Colonic mucosa (tissue), 4 donors: ENCODE results near the gene CSTB. TPM values are rescaled to one million over a fixed set of nuclear protein-coding genes. Genes with fewer than 3 reads are reported as not detected.

Source experiments
- DNase-seq: peaks from one replicate; pipeline ENCODE4 v3.0.0-alpha.2; 2020
- H3K27ac ChIP-seq: fragments of 200-600 bp; one replicate; pipeline ENCODE4 v1.8.0; 2021
- H3K27me3 ChIP-seq: fragments of 200-600 bp; one replicate; pipeline ENCODE4 v1.8.0; 2021
- H3K36me3 ChIP-seq: fragments of 200-600 bp; one replicate; pipeline ENCODE4 v1.8.0; 2021
- H3K4me1 ChIP-seq: fragments of 200-600 bp; one replicate; pipeline ENCODE4 v1.8.0; 2021; ENCODE audit warnings: mild to moderate bottlenecking
- H3K4me3 ChIP-seq: fragments of 200-600 bp; one replicate; pipeline ENCODE4 v1.8.0; 2021
- H3K9ac ChIP-seq, 2 donors: one replicate each; pipeline ENCODE4 v1.7.0; 2013; ENCODE audit warnings: control low read depth in 2 of 2, low read depth in 2 of 2, low read length in 2 of 2
- H3K9me3 ChIP-seq: fragments of 200-600 bp; one replicate; pipeline ENCODE4 v1.8.0; 2021
- CTCF ChIP-seq: fragments of 200-600 bp; IDR thresholded peaks from one replicate; pipeline ENCODE4 v1.8.0; 2022; ENCODE audit warnings: antibody characterized with exemption, mild to moderate bottlenecking
- intact Hi-C: fragments of 100-400 bp; cut with DNase I; formaldehyde crosslinking; loops from one replicate; pipeline ENCODE4 v1.14.1; 2022
- total RNA-seq, 2 donors: library from RNA; stranded (reverse); fragmentation: NEBNext Ultra II Directional in 1 of 2; extraction: Animal tissue kit (Norgen Biotek cat#: 25700) in 1 of 2; gene quantifications; one replicate each; pipeline ENCODE4 v1.2.1, GENCODE V29; 2021
- donor health status: healthy.
- donor health status: DM: no; HTN: no; CAD: no.
- donor health status: DM: no; HTN: no; CAD: no.

The CSTB gene
- total RNA-seq, 2 donors from 2014 or later = 67.5 to 86.6 TPM

GRCh38 chr21:43752758-43753438, 23.2 kb downstream of the CSTB start:
- intact Hi-C loops = no loop called here

GRCh38 chr21:43751955-43752591, 24.0 kb downstream of the CSTB start:
- Histone ChIP-seq H3K27ac (no peak overlapping the region), H3K9ac (no peak overlapping the region), H3K4me1 (no peaks in the 10 kb centered on the region), H3K9me3 (no peaks in the 10 kb centered on the region), H3K4me3 (no peak overlapping the region), H3K36me3 (peaks cover 24% of the 10 kb centered on the region), H3K27me3 (no peaks in the 10 kb centered on the region)
- no peak for DNase-seq
- intact Hi-C loops = no loop called here
- no peak for TF ChIP-seq CTCF

More at GRCh38 chr21:43752758-43753438, 23.2 kb downstream of the CSTB start:
- Histone ChIP-seq H3K4me3 (no peak overlapping the region), H3K9me3 (no peaks in the 10 kb centered on the region), H3K27ac (no peak overlapping the region), H3K36me3 (peaks cover 26% of the 10 kb centered on the region), H3K4me1 (no peaks in the 10 kb centered on the region), H3K9ac (no peak overlapping the region), H3K27me3 (no peaks in the 10 kb centered on the region)
- no peak for TF ChIP-seq CTCF
- no peak for DNase-seq

GRCh38 chr21:43750339-43751033, 25.6 kb downstream of the CSTB start:
- H3K4me1 ChIP-seq = no peaks in the 10 kb centered on the region
- H3K4me3 ChIP-seq = no peak overlapping the region
- H3K27ac ChIP-seq = no peak overlapping the region
- H3K9ac ChIP-seq = no peak overlapping the region
- H3K36me3 ChIP-seq = peaks cover 10% of the 10 kb centered on the region
- no peak for TF ChIP-seq CTCF
- intact Hi-C loops = no loop called here
- H3K9me3 ChIP-seq = no peaks in the 10 kb centered on the region
- no peaks in the 10 kb centered on the region for H3K27me3 ChIP-seq
- no peak for DNase-seq

GRCh38 chr21:43749651-43750262, 26.4 kb downstream of the CSTB start:
- intact Hi-C loops = no loop called here
- H3K9ac ChIP-seq = no peak overlapping the region
- TF ChIP-seq CTCF = no peak

GRCh38 chr21:43748622-43749021, 27.5 kb downstream of the CSTB start:
- Histone ChIP-seq H3K9me3 (no peaks in the 10 kb centered on the region), H3K36me3 (peaks cover 4% of the 10 kb centered on the region), H3K4me3 (no peak overlapping the region), H3K9ac (no peak overlapping the region), H3K27ac (no peak overlapping the region), H3K27me3 (no peaks in the 10 kb centered on the region), H3K4me1 (no peaks in the 10 kb centered on the region)
- no peak for DNase-seq
- intact Hi-C loops = no loop called here
- no peak for TF ChIP-seq CTCF

More at GRCh38 chr21:43749651-43750262, 26.4 kb downstream of the CSTB start:
- Histone ChIP-seq H3K36me3 (peaks cover 9% of the 10 kb centered on the region), H3K27me3 (no peaks in the 10 kb centered on the region), H3K9me3 (no peaks in the 10 kb centered on the region), H3K4me3 (no peak overlapping the region), H3K27ac (no peak overlapping the region), H3K4me1 (no peaks in the 10 kb centered on the region)
- no peak for DNase-seq
